Measurements from ENCODE around the gene GDPD5. TPM values are rescaled to one million over a fixed set of nuclear protein-coding genes. Genes with fewer than 3 reads are reported as not detected.

GDPD5 gene
- polyA plus RNA-seq, 2 of the 4 experiments (the other 2 are of a cell fraction) = 3.9 to 5.9 TPM

DNA sequence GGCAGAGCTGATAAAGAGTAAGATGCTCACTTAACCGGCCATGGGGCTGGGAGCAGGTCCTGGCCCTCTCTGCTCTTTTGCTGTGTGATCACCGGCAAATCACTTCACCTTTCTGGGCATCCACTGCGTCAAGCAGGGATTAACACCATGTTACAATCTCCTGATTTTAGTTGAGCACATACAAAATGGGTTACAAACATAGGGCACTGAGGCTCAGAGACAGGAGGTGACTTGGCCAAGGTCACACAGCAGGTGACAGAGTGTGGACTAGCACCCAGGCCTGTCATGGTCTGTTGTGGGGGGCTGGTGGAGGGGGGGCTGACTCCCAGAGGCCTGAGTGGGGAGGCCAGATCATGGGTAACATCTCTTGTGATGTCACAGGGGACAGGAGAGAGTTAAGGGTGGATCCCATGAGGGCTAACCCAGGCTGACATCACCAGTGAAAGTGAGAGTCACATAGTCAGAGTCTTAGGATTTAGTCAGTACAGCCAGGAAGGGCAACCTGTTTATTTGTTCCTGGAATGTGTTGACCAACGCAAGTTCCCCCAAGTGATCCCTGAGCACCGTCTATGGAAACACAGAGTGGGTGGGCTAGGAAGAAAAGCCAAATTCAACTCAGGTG is 27.8 kb downstream of the GDPD5 start:
- TF ChIP-seq ZFP36 (IDR thresholded peaks at IDR 0.05; ENCODE audit: borderline replicate concordance, partially characterized antibody) (peak; percentile 7), MAZ (IDR thresholded peaks at IDR 0.05; ENCODE audit: borderline replicate concordance, low read depth, low read length) (no peak), MAFK (IDR thresholded peaks at IDR 0.05; ENCODE audit: partially characterized antibody) (no peak), CBX2 (IDR thresholded peaks at IDR 0.05; ENCODE audit: borderline replicate concordance, low read depth) (no peak)
- H3K4me3 ChIP-seq = no peak overlapping the region
- FAIRE-seq (no peak), ATAC-seq (no peak), DNase-seq (ENCODE audit: low read depth in 1 of 2, low spot score in 1 of 2) (no peak)
- POLR2A ChIA-PET = no interaction called here
- 71% methylated on average over 5 of the region's 5 CpGs for WGBS (ENCODE audit: missing lambda C conversion rate)
- peak overlapping the region; percentile 54 for H3K4me2 ChIP-seq
- CTCF ChIA-PET = interaction anchor here (0.8 to 1.8 kb wide), 8 partner anchors 10 to 68 kb away, joined by 3 to 12 read pairs (median 4); partner anchors contain the start of gene GDPD5
- H3K4me1 ChIP-seq = peaks cover 51% of the 10 kb centered on the region
- peak overlapping the region; percentile 65 to 82; a peak in 5 of 6 replicates for H3K27ac ChIP-seq
- H3K9me3 ChIP-seq = no peaks in the 10 kb centered on the region

DNA sequence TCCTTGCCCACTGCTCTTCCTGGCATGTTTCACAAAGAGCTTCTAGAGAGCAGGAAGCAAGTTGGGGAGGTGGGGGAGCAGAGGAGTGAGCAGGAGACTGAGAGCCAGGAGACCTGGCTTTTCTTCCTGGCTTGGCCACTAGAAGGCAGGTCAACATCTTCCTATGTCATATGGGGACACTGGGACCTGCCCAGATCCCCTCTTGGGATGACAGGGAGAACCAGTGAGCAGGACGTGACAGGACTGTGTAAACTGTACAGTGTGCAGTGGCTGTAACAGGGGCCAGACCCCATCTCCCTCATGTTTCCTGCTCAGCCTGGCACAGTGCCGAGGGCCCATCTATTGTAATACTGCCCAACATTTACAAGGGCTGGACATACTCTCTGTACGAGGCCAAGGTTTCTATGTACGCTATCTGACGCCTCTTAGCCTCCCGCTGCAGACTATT is 29.4 kb downstream of the GDPD5 start:
- ChIA-PET POLR2A (interaction anchor here (0.6 to 1.4 kb wide), 2 partner anchors 19 to 32 kb away, joined by 3 to 4 read pairs; no protein-coding TSS in a partner anchor), CTCF (interaction anchor here (0.6 to 1.8 kb wide), 5 partner anchors 20 to 71 kb away, joined by 3 to 6 read pairs (median 4); no protein-coding TSS in a partner anchor)
- Histone ChIP-seq H3K4me2 (no peak overlapping the region), H3K9me3 (no peaks in the 10 kb centered on the region), H3K27ac (peak overlapping the region in 1 of 2 experiments; percentile 63; a peak in 3 of 6 replicates), H3K4me3 (no peak overlapping the region), H3K4me1 (peaks cover 59% of the 10 kb centered on the region)
- DNase-seq (ENCODE audit: low read depth in 1 of 2, low spot score in 1 of 2) (peak in 1 of 2 experiments; percentile 43), ATAC-seq (peak in 1 of 2 experiments; percentile 33; a peak in 3 of 6 replicates), FAIRE-seq (no peak)
- TF ChIP-seq, protein P1, sequence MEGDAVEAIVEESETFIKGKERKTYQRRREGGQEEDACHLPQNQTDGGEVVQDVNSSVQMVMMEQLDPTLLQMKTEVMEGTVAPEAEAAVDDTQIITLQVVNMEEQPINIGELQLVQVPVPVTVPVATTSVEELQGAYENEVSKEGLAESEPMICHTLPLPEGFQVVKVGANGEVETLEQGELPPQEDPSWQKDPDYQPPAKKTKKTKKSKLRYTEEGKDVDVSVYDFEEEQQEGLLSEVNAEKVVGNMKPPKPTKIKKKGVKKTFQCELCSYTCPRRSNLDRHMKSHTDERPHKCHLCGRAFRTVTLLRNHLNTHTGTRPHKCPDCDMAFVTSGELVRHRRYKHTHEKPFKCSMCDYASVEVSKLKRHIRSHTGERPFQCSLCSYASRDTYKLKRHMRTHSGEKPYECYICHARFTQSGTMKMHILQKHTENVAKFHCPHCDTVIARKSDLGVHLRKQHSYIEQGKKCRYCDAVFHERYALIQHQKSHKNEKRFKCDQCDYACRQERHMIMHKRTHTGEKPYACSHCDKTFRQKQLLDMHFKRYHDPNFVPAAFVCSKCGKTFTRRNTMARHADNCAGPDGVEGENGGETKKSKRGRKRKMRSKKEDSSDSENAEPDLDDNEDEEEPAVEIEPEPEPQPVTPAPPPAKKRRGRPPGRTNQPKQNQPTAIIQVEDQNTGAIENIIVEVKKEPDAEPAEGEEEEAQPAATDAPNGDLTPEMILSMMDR (IDR thresholded peaks at IDR 0.05) = peak; percentile 12; the same call in 1 of the 3 replicates
- no peak for TF ChIP-seq GATA3 (IDR thresholded peaks at IDR 0.05; ENCODE audit: borderline replicate concordance)
- TF ChIP-seq SMC3 (IDR thresholded peaks at IDR 0.05) = peak; percentile 25; the same call in 2 of the 3 replicates
- TF ChIP-seq, protein P2, sequence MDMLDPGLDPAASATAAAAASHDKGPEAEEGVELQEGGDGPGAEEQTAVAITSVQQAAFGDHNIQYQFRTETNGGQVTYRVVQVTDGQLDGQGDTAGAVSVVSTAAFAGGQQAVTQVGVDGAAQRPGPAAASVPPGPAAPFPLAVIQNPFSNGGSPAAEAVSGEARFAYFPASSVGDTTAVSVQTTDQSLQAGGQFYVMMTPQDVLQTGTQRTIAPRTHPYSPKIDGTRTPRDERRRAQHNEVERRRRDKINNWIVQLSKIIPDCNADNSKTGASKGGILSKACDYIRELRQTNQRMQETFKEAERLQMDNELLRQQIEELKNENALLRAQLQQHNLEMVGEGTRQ (IDR thresholded peaks at IDR 0.05) = no peak
- TF ChIP-seq, protein P3, sequence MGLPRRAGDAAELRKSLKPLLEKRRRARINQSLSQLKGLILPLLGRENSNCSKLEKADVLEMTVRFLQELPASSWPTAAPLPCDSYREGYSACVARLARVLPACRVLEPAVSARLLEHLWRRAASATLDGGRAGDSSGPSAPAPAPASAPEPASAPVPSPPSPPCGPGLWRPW (IDR thresholded peaks at IDR 0.05) = no peak
- no peak for TF ChIP-seq RNF2 (IDR thresholded peaks at IDR 0.05; ENCODE audit: borderline replicate concordance, low read depth)
- no peak for TF ChIP-seq HDAC2 (IDR thresholded peaks at IDR 0.05)
- TF ChIP-seq, protein P4, sequence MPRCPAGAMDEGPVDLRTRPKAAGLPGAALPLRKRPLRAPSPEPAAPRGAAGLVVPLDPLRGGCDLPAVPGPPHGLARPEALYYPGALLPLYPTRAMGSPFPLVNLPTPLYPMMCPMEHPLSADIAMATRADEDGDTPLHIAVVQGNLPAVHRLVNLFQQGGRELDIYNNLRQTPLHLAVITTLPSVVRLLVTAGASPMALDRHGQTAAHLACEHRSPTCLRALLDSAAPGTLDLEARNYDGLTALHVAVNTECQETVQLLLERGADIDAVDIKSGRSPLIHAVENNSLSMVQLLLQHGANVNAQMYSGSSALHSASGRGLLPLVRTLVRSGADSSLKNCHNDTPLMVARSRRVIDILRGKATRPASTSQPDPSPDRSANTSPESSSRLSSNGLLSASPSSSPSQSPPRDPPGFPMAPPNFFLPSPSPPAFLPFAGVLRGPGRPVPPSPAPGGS (IDR thresholded peaks at IDR 0.05) = no peak
- TF ChIP-seq JUN (IDR thresholded peaks at IDR 0.05) = no peak
- peak; percentile 22 to 43; a peak in 2 of 5 replicates for TF ChIP-seq RAD21 (conservative IDR thresholded peaks at IDR 0.05 in 1 of 2, IDR thresholded peaks at IDR 0.05 in 1 of 2)
- no peak for TF ChIP-seq FOXS1 (CRISPR knock-in tag; IDR thresholded peaks at IDR 0.05)
- WGBS (ENCODE audit: missing lambda C conversion rate) = 91% methylated on average over 6 of the region's 6 CpGs

DNA sequence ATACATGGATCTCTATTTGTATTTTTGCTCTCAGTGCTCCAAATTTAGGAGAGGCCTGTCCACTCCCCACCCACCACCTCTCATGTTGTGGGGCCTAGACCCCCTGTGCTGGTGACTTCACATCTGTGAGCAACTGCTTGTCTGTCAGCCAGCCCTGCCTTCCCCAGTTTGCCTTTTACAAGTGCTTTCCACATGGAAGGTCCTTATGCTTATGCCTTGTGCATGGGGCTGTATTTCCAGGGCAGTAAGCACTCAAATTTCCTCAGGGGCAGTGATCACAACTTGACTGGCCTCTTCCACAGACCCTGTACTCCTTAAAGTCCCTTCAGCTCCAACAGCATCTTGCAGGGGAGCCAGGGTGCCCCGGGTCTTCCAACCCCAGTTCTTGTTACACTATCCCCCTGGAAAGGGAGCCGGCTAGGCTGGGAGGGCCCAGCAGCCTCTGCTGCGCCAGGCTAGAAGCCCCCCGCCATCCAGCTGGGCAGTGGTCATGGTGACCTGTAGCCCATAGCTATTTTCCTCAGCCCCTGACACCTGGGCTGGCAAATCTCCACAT is 29.9 kb downstream of the GDPD5 start:
- no peak overlapping the region for H3K4me2 ChIP-seq
- H3K9me3 ChIP-seq = no peaks in the 10 kb centered on the region
- POLR2A ChIA-PET = interaction anchor here (1.4 kb wide), 1 partner anchor 32 kb away, joined by 3 read pairs; no protein-coding TSS in a partner anchor
- CTCF ChIA-PET = interaction anchor here (0.6 to 1.8 kb wide), 3 partner anchors 19 to 70 kb away, joined by 3 to 4 read pairs (median 4); no protein-coding TSS in a partner anchor
- H3K4me1 ChIP-seq = peaks cover 59% of the 10 kb centered on the region
- peak overlapping the region in 1 of 2 experiments; percentile 63; a peak in 3 of 6 replicates for H3K27ac ChIP-seq
- 81% methylated on average over 4 of the region's 4 CpGs for WGBS (ENCODE audit: missing lambda C conversion rate)
- H3K4me3 ChIP-seq = no peak overlapping the region
- FAIRE-seq = no peak
- no peak for DNase-seq (ENCODE audit: low read depth in 1 of 2, low spot score in 1 of 2)
- TF ChIP-seq NFE2L2 (conservative IDR thresholded peaks at IDR 0.05; ENCODE audit: low read length) = no peak
- no peak for TF ChIP-seq EHMT2 (IDR thresholded peaks at IDR 0.05; ENCODE audit: low read depth)
- TF ChIP-seq ZFP36 (IDR thresholded peaks at IDR 0.05; ENCODE audit: borderline replicate concordance, partially characterized antibody) = no peak
- TF ChIP-seq NR3C1 (IDR thresholded peaks at IDR 0.05) = no peak
- TF ChIP-seq, protein P5, sequence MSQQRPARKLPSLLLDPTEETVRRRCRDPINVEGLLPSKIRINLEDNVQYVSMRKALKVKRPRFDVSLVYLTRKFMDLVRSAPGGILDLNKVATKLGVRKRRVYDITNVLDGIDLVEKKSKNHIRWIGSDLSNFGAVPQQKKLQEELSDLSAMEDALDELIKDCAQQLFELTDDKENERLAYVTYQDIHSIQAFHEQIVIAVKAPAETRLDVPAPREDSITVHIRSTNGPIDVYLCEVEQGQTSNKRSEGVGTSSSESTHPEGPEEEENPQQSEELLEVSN (IDR thresholded peaks at IDR 0.05; ENCODE audit: borderline replicate concordance, low read depth) = no peak
- no peak for TF ChIP-seq POLR2AphosphoS2 (conservative IDR thresholded peaks at IDR 0.05; ENCODE audit: low read length)
- no peak for TF ChIP-seq CBX2 (IDR thresholded peaks at IDR 0.05; ENCODE audit: borderline replicate concordance, low read depth)
- no peak for TF ChIP-seq JUN (IDR thresholded peaks at IDR 0.05)
- TF ChIP-seq, protein P6, sequence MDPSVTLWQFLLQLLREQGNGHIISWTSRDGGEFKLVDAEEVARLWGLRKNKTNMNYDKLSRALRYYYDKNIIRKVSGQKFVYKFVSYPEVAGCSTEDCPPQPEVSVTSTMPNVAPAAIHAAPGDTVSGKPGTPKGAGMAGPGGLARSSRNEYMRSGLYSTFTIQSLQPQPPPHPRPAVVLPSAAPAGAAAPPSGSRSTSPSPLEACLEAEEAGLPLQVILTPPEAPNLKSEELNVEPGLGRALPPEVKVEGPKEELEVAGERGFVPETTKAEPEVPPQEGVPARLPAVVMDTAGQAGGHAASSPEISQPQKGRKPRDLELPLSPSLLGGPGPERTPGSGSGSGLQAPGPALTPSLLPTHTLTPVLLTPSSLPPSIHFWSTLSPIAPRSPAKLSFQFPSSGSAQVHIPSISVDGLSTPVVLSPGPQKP (IDR thresholded peaks at IDR 0.05; ENCODE audit: low read depth, low read length) = no peak
- TF ChIP-seq RNF2 (IDR thresholded peaks at IDR 0.05; ENCODE audit: borderline replicate concordance, low read depth) = no peak
- TF ChIP-seq HDAC2 (IDR thresholded peaks at IDR 0.05) = no peak
- no peak for TF ChIP-seq FOSL2 (IDR thresholded peaks at IDR 0.05)
- TF ChIP-seq FOSL2 (CRISPR knock-in tag; IDR thresholded peaks at IDR 0.05) = no peak
- no peak for TF ChIP-seq KDM5A (IDR thresholded peaks at IDR 0.05)
- no peak for ATAC-seq
